ENCODE data around the gene LHFPL3. TPM values are rescaled to one million over a fixed set of nuclear protein-coding genes. Genes with fewer than 3 reads are reported as not detected.

The LHFPL3 gene
- total and polyA plus RNA-seq, 5 donors from 2014 or later, result not detected

DNA sequence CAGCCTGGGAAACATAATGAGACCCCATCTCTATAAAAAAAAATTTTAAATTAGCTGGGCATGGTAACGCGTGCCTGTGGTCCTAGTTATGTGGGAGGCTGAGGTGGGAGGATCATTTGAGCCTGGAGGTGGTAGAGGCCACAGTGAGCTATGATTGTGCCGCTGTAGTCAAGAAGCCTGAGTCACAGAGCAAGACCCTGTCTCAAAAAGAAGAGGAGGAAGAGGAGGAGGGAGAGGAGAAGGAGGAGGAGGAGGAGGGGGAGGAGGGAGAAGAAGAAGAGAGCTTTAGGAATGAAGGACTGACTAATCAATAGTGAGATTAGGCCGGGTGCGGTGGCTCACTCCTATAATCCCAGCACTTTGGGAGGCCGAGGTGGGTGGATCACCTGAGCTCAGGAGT, 573.8 kb downstream of the LHFPL3 start:
- DNase-seq (no peak), ATAC-seq (ENCODE audit: low read depth in 2 of 2) (no peak)
- no peak overlapping the region for H3K4me3 ChIP-seq (ENCODE audit: low read depth, low read length)
- H3K27ac ChIP-seq (ENCODE audit: insufficient read depth, low read length, poor library complexity, severe bottlenecking), result no peak overlapping the region
- Mint-ChIP-seq H3K4me3 (no peak overlapping the region), H3K9me3 (no peaks in the 10 kb centered on the region), H3K4me1 (peaks cover 0 to 3% (median 0%) of the 10 kb centered on the region in 4 donors), H3K27ac (peak overlapping the region in 1 of 3 donors; percentile 78), H3K36me3 (no peaks in the 10 kb centered on the region), H3K27me3 (peaks cover 15% of the 10 kb centered on the region)
- no peaks in the 10 kb centered on the region for H3K36me3 ChIP-seq (ENCODE audit: control insufficient read depth, insufficient read depth, low read length)
- H3K4me1 ChIP-seq (ENCODE audit: control insufficient read depth, insufficient read depth, low read length, poor library complexity, severe bottlenecking), result no peaks in the 10 kb centered on the region
- peaks cover 11% of the 10 kb centered on the region for H3K27me3 ChIP-seq (ENCODE audit: control insufficient read depth, insufficient read depth, low read length)
- no peaks in the 10 kb centered on the region for H3K9me3 ChIP-seq (ENCODE audit: control insufficient read depth in 2 of 2, low read length in 2 of 2)

DNA sequence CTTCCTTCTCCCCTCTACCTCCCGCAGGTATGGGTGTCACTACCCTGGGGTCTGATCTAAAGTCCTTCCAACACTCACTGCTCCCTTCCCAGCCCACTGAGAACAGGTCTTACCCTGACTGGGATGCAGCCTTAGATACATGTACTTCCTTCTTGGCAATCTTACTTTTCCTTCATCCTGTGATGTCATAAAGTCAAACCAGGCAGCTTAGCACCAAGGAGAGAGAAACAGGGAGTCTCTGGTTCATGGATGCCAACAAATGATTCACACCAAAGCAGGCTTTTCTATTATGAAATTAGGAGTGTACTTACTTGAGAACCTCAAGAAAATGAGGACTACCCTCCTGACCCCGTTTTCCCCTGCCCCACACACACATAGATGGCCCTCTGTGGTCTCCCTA, 574.6 kb downstream of the LHFPL3 start:
- peaks cover 0 to 3% (median 0%) of the 10 kb centered on the region in 4 donors for H3K4me1 Mint-ChIP-seq
- H3K4me3 Mint-ChIP-seq, result no peak overlapping the region
- H3K27ac Mint-ChIP-seq, result no peak overlapping the region
- peaks cover 23% of the 10 kb centered on the region for H3K27me3 Mint-ChIP-seq
- H3K9me3 ChIP-seq (ENCODE audit: control insufficient read depth in 2 of 2, low read length in 2 of 2), result no peaks in the 10 kb centered on the region
- peaks cover 15% of the 10 kb centered on the region for H3K27me3 ChIP-seq (ENCODE audit: control insufficient read depth, insufficient read depth, low read length)
- ATAC-seq (ENCODE audit: low read depth in 2 of 2) (no peak), DNase-seq (no peak)
- no peaks in the 10 kb centered on the region for H3K36me3 ChIP-seq (ENCODE audit: control insufficient read depth, insufficient read depth, low read length)
- no peak overlapping the region for H3K27ac ChIP-seq (ENCODE audit: insufficient read depth, low read length, poor library complexity, severe bottlenecking)
- H3K4me3 ChIP-seq (ENCODE audit: low read depth, low read length), result no peak overlapping the region
- H3K36me3 Mint-ChIP-seq, result no peaks in the 10 kb centered on the region
- H3K9me3 Mint-ChIP-seq, result no peaks in the 10 kb centered on the region
- H3K4me1 ChIP-seq (ENCODE audit: control insufficient read depth, insufficient read depth, low read length, poor library complexity, severe bottlenecking), result no peaks in the 10 kb centered on the region

DNA sequence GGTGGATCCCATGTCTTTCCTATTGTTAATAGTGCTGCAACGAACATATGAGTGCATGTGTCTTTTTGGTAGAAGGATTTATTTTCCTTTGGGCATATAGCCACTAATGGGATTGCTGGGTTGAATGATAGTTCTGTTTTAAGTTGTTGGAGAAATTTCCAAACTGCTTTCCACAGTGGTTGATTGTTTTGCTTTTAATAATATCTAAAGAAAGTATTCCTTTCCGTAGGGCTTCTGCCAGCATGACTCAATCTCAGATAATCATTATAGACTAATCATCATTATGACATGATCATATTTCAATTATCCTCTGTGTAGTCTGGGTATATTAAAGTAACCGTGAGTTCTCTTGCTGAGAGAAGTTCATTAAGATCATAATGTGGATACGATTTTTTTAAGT, 575.4 kb downstream of the LHFPL3 start:
- no peak overlapping the region for H3K4me3 ChIP-seq (ENCODE audit: low read depth, low read length)
- H3K36me3 ChIP-seq (ENCODE audit: control insufficient read depth, insufficient read depth, low read length), result no peaks in the 10 kb centered on the region
- peaks cover 15% of the 10 kb centered on the region for H3K27me3 ChIP-seq (ENCODE audit: control insufficient read depth, insufficient read depth, low read length)
- Mint-ChIP-seq H3K27ac (no peak overlapping the region), H3K4me1 (peaks cover 0 to 3% (median 0%) of the 10 kb centered on the region in 4 donors), H3K4me3 (no peak overlapping the region), H3K27me3 (peaks cover 24% of the 10 kb centered on the region), H3K9me3 (no peaks in the 10 kb centered on the region), H3K36me3 (no peaks in the 10 kb centered on the region)
- no peak overlapping the region for H3K27ac ChIP-seq (ENCODE audit: insufficient read depth, low read length, poor library complexity, severe bottlenecking)
- ATAC-seq (ENCODE audit: low read depth in 2 of 2) (no peak), DNase-seq (no peak)
- H3K4me1 ChIP-seq (ENCODE audit: control insufficient read depth, insufficient read depth, low read length, poor library complexity, severe bottlenecking), result no peaks in the 10 kb centered on the region
- no peaks in the 10 kb centered on the region for H3K9me3 ChIP-seq (ENCODE audit: control insufficient read depth in 2 of 2, low read length in 2 of 2)

DNA sequence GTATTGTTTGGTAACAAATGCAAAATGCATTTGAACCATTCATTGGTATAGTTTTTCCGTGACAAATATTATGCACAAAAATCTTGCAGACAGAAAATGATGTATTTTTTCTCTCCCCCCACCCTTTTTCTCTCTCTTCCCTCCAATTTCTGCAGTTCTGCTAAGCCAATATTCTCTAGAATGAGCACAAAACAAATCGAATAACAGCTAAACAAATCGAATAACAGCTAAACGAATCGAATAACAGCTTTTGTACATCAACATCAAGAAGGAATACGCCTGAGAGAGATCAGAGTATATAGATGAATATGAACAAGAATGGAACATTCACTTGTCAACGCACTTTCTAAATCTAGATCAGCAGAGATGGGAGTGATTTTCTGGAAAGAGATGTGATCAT, 577.6 kb downstream of the LHFPL3 start:
- DNase-seq (no peak), ATAC-seq (ENCODE audit: low read depth in 2 of 2) (no peak)
- no peaks in the 10 kb centered on the region for H3K4me1 Mint-ChIP-seq
- H3K4me3 Mint-ChIP-seq, result no peak overlapping the region
- Histone ChIP-seq H3K4me1 (ENCODE audit: control insufficient read depth, insufficient read depth, low read length, poor library complexity, severe bottlenecking) (no peaks in the 10 kb centered on the region), H3K4me3 (ENCODE audit: low read depth, low read length) (no peak overlapping the region), H3K27me3 (ENCODE audit: control insufficient read depth, insufficient read depth, low read length) (peaks cover 15% of the 10 kb centered on the region), H3K36me3 (ENCODE audit: control insufficient read depth, insufficient read depth, low read length) (no peaks in the 10 kb centered on the region), H3K27ac (ENCODE audit: insufficient read depth, low read length, poor library complexity, severe bottlenecking) (no peak overlapping the region), H3K9me3 (ENCODE audit: control insufficient read depth in 2 of 2, low read length in 2 of 2) (no peaks in the 10 kb centered on the region)
- no peaks in the 10 kb centered on the region for H3K36me3 Mint-ChIP-seq
- H3K9me3 Mint-ChIP-seq, result no peaks in the 10 kb centered on the region
- peaks cover 28% of the 10 kb centered on the region for H3K27me3 Mint-ChIP-seq
- H3K27ac Mint-ChIP-seq, result no peak overlapping the region

DNA sequence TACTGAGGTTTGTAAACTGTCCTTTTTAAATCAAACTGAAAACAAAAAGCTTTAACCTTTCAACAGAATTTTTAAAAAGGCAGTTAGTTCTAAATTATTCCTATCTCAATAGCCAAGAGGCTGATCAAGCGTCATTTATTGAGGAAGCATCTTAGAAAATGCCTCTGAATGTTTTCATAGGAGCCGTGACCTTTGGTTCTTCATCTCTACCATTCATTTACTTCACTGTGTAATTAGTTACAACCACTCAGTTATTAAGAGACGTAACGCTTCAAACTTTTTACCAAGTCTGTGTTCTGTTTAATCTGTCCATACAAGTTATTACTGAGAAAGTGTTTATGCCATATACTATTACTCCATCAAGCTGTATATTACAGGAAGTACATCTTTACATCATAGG, 578.2 kb downstream of the LHFPL3 start:
- H3K9me3 ChIP-seq (ENCODE audit: control insufficient read depth in 2 of 2, low read length in 2 of 2), result no peaks in the 10 kb centered on the region
- no peak overlapping the region for H3K27ac ChIP-seq (ENCODE audit: insufficient read depth, low read length, poor library complexity, severe bottlenecking)
- Mint-ChIP-seq H3K27ac (no peak overlapping the region), H3K27me3 (peaks cover 28% of the 10 kb centered on the region), H3K9me3 (no peaks in the 10 kb centered on the region), H3K4me3 (no peak overlapping the region), H3K4me1 (no peaks in the 10 kb centered on the region), H3K36me3 (no peaks in the 10 kb centered on the region)
- no peaks in the 10 kb centered on the region for H3K4me1 ChIP-seq (ENCODE audit: control insufficient read depth, insufficient read depth, low read length, poor library complexity, severe bottlenecking)
- no peaks in the 10 kb centered on the region for H3K36me3 ChIP-seq (ENCODE audit: control insufficient read depth, insufficient read depth, low read length)
- no peak for DNase-seq
- H3K4me3 ChIP-seq (ENCODE audit: low read depth, low read length), result no peak overlapping the region
- H3K27me3 ChIP-seq (ENCODE audit: control insufficient read depth, insufficient read depth, low read length), result peaks cover 13% of the 10 kb centered on the region
- ATAC-seq (ENCODE audit: low read depth in 2 of 2), result no peak

DNA sequence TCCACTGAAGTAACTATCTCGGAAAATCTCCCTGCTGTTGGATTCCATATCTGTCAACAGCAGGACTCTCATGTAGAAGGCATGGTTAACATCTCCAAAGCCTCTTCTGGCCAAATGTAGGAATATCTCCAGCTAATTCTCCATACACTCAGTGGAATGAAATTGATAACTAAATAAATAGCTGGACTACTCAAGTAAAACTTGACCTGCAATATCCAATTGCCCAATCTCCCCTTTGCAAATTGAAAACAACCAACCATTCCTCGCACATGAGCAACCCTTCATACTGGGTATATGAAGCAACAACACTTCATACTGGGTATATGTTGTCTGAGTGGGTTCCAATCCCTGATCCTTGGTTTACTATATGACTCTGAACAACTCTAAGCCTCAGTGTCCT, 580.2 kb downstream of the LHFPL3 start:
- Histone ChIP-seq H3K4me1 (ENCODE audit: control insufficient read depth, insufficient read depth, low read length, poor library complexity, severe bottlenecking) (no peaks in the 10 kb centered on the region), H3K27ac (ENCODE audit: insufficient read depth, low read length, poor library complexity, severe bottlenecking) (no peak overlapping the region), H3K9me3 (ENCODE audit: control insufficient read depth in 2 of 2, low read length in 2 of 2) (no peaks in the 10 kb centered on the region), H3K4me3 (ENCODE audit: low read depth, low read length) (no peak overlapping the region), H3K27me3 (ENCODE audit: control insufficient read depth, insufficient read depth, low read length) (peaks cover 13% of the 10 kb centered on the region), H3K36me3 (ENCODE audit: control insufficient read depth, insufficient read depth, low read length) (no peaks in the 10 kb centered on the region)
- no peak overlapping the region for H3K4me3 Mint-ChIP-seq
- H3K9me3 Mint-ChIP-seq, result no peaks in the 10 kb centered on the region
- no peak for DNase-seq
- H3K36me3 Mint-ChIP-seq, result no peaks in the 10 kb centered on the region
- no peak overlapping the region for H3K27ac Mint-ChIP-seq
- no peak for ATAC-seq (ENCODE audit: low read depth in 2 of 2)
- H3K4me1 Mint-ChIP-seq, result no peaks in the 10 kb centered on the region
- H3K27me3 Mint-ChIP-seq, result peaks cover 34% of the 10 kb centered on the region

DNA sequence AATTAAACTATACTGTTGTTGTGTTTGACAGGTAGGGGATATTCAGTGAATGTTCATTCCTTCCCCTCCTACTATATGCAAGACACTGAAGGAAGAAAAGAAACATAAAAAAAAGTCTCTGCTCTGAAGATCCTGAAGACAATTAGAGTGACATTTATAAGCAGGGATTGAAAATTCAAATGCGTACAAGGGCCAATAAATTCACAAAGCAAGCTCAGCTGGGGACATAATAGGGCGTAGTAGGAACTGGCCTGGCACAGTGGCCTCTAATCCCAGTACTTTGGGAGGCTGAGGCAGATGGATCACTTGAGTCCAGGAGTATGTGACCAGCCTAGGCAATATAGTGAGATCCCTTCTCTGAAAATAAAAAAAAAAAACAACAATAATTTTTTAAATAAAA, 580.7 kb downstream of the LHFPL3 start:
- H3K9me3 ChIP-seq (ENCODE audit: control insufficient read depth in 2 of 2, low read length in 2 of 2), result no peaks in the 10 kb centered on the region
- Mint-ChIP-seq H3K9me3 (no peaks in the 10 kb centered on the region), H3K4me3 (no peak overlapping the region), H3K36me3 (no peaks in the 10 kb centered on the region), H3K4me1 (no peaks in the 10 kb centered on the region), H3K27me3 (peaks cover 31% of the 10 kb centered on the region), H3K27ac (no peak overlapping the region)
- H3K27ac ChIP-seq (ENCODE audit: insufficient read depth, low read length, poor library complexity, severe bottlenecking), result no peak overlapping the region
- DNase-seq (no peak), ATAC-seq (ENCODE audit: low read depth in 2 of 2) (no peak)
- no peak overlapping the region for H3K4me3 ChIP-seq (ENCODE audit: low read depth, low read length)
- no peaks in the 10 kb centered on the region for H3K36me3 ChIP-seq (ENCODE audit: control insufficient read depth, insufficient read depth, low read length)
- H3K27me3 ChIP-seq (ENCODE audit: control insufficient read depth, insufficient read depth, low read length), result peaks cover 13% of the 10 kb centered on the region
- H3K4me1 ChIP-seq (ENCODE audit: control insufficient read depth, insufficient read depth, low read length, poor library complexity, severe bottlenecking), result no peaks in the 10 kb centered on the region

DNA sequence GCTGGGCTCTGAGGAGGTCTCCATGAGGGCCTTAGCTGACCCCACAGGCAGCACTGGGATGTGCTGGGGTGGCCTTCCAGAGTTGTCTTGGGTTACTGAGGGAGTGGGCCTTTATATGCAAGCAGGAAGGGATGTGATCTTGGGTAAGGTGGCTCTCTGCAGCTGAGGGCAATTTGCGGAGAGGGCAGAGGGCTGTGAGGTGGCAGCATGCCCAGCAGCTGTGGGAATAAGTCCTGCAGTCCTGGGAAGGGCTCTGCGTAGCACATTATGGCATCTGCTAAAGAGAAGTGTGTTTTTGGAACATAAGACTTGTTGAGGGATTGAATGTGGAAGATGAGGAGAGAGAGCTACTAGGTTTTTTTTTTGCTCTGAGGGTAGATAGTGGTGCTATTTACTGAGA, 586.0 kb downstream of the LHFPL3 start:
- H3K27ac ChIP-seq (ENCODE audit: insufficient read depth, low read length, poor library complexity, severe bottlenecking), result no peak overlapping the region
- Mint-ChIP-seq H3K36me3 (no peaks in the 10 kb centered on the region), H3K4me1 (peaks cover 0 to 4% (median 1%) of the 10 kb centered on the region in 4 donors), H3K4me3 (no peak overlapping the region), H3K27me3 (peaks cover 35% of the 10 kb centered on the region), H3K9me3 (no peaks in the 10 kb centered on the region), H3K27ac (peak overlapping the region in 1 of 3 donors; percentile 10)
- H3K27me3 ChIP-seq (ENCODE audit: control insufficient read depth, insufficient read depth, low read length), result no peaks in the 10 kb centered on the region
- no peaks in the 10 kb centered on the region for H3K4me1 ChIP-seq (ENCODE audit: control insufficient read depth, insufficient read depth, low read length, poor library complexity, severe bottlenecking)
- no peak overlapping the region for H3K4me3 ChIP-seq (ENCODE audit: low read depth, low read length)
- H3K36me3 ChIP-seq (ENCODE audit: control insufficient read depth, insufficient read depth, low read length), result no peaks in the 10 kb centered on the region
- H3K9me3 ChIP-seq (ENCODE audit: control insufficient read depth in 2 of 2, low read length in 2 of 2), result no peaks in the 10 kb centered on the region
- no peak for DNase-seq
- no peak for ATAC-seq (ENCODE audit: low read depth in 2 of 2)

Data from CD4-positive, CD25-positive, alpha-beta regulatory T cell (primary cell).